GM21786 (cell line): ENCODE measurements around the gene DDN.

Experiments
- ATAC-seq: cut with Tn5 transposase; IDR thresholded peaks from one replicate; pipeline ENCODE4 v1.9.1; 2021; ENCODE audit not compliant: unreplicated experiment

DDN gene

DNA sequence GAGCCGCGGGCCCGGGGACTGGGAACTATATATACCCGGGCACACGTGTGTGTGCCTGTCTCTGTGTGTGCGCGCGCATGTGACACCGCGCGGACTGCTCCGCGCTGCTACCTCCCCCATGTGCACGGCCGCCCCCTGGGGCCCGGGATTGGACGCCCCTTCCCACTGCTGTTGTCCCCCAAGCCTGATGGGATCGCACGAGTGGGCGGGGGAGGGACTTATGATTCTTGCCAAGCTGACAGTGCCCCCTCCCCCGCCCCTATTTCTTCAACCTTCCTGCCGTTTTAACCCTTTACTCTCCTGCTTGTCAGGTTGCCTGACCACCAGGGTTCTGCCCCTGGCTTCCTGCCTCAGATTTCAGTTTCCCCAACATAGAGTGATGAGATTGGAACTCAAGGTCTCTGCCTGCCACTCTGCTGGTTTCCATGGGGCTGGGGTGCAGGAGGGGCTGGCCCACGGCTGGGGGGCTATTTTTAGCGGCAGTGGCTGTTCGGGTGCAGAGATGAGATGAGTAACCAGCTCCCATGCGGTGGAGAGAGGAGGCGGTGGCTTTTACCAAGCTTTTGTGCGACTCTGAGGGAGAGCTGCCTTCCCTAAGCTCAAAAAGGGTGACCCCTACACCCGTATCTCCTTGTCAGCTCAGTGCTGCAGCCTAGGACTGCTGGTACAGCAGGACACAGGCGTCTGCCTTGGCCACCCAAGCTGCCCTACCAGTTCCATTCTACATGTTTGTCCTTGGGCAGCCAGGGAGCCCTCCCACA is at the start of gene DDN:
Gene DDN, minus strand, starts transcription at position 5 of the 761 bp plus-strand sequence. CDS start 88 bp downstream, outside the sequence.
- ATAC-seq: no peak

DNA sequence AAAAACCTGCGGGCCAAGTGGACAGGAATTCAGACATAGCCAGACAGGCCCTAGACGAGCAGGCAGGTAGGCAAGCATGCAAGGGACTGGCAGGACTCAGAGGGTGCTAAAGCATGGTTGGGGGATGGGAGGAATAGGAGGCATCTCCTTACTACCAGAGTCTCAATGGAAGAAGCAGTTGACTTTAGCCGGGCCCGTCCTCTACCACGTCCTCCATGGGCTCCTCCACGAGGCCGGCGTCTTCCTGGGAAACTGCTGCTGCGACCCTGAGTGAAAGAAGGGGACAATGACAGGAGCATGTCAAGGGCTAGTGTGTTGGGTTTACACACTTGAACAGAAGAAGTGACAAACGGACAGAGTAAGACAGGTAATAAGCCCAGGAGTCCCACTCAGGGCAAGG is 49.8 kb upstream of the DDN start:
- ATAC-seq: no peak

DNA sequence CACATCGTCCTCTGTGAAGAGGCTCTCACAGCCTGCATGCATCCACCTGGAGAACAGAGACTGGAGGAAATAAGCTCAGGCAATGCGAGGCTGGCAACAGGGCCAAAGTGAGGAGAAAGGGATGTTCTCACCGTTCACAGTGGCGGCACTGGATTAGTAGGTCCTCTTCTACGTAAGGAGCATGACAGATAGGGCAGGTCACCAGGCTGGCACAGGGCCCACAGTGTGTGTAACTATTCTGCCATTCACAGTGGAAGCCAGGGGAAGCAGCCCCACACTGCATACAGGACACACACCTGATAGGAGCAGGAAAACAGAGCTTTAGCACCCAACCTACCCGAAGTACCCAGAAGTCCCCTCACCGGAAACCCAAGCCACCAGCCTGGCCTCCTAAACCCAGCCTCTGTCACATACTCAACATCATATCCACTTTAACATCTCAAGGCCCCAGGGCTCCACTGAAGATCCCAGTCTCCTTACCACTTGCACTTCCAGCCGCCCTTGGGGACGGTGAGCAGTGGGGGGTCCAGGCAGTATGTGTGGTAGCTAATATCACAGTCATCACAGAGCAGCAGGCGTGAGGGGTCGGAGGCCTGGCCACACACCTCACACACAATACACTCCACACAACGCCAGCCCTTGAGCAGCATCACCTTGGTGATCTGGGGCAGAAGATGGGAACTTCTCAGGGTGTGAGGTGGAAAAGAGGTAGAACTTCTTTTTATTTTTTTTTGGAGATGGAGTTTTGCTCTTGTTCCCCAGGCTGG is 47.1 kb upstream of the DDN start:
- no peak for ATAC-seq

DNA sequence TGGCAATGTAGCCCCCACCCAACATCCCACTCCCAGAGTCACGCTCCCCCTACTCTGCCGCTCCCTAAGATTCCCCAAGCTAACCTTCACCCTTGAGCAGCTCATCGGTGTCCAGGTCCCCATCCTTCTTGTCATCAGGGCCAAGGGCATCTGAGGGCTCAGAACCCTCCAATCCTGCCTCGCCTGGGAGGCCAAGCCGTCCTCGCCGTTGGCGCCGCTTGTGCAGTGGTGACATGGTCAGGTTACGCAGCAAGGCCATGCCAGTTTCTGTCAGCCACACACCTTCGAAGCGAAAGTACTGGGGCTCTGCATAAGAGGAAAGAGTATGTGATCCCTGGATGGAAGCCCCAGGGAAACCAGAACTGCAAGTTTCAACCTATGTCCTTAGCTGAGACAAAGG is 45.5 kb upstream of the DDN start:
- ATAC-seq: no peak

- no peak for ATAC-seq
Observed at GRCh38 chr12:49043856-49044258, 44.7 kb upstream of the DDN start.

DNA sequence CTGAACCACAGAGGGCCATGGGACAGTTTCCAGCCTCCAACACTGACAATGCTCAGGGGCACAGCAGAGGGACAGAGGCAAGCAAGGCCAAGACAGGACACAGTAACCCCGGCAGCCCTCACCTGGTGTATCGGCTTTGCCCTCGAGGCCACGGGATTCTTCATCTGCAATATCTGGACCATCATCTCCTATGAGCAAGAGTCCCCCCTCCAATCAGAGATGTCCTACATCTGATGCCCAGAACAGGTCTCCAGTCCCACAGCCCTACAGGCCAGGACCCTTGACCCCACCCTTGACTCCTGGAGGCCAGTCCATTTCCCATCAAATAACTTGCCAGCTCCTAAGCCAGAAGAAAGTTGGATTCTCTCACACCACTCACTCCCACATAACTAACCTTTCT is 44.1 kb upstream of the DDN start:
- no peak for ATAC-seq

DNA sequence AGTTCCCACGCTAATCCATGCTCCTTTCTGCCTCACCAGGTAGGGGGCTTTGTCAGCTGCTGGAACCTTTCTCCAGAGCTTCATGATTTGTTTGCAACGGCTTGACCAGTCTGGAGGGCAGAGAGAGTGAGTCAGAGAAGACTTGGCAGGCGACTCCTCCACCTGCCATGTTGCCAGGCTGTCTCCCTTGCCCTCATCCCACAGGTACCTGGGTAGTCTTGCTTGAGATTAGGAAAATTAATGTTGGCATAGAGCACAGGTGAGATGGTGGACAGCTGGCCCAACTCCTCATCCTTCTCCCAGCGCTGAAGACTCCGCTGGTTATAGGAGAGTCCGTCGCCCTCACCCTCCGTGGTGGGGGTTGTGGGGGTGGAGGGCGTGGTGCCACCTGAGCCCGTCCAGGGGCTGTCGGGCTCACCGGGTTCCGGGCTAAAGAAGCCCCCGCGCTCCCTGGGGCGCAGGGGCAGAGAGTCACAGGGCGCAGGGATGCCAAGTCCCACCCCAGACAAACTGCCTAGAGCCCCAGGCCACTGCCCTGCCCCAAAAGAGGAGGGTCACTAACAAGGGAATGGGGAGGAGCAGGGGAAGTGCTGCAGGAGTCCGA is 42.8 kb upstream of the DDN start:
- ATAC-seq: no peak

DNA sequence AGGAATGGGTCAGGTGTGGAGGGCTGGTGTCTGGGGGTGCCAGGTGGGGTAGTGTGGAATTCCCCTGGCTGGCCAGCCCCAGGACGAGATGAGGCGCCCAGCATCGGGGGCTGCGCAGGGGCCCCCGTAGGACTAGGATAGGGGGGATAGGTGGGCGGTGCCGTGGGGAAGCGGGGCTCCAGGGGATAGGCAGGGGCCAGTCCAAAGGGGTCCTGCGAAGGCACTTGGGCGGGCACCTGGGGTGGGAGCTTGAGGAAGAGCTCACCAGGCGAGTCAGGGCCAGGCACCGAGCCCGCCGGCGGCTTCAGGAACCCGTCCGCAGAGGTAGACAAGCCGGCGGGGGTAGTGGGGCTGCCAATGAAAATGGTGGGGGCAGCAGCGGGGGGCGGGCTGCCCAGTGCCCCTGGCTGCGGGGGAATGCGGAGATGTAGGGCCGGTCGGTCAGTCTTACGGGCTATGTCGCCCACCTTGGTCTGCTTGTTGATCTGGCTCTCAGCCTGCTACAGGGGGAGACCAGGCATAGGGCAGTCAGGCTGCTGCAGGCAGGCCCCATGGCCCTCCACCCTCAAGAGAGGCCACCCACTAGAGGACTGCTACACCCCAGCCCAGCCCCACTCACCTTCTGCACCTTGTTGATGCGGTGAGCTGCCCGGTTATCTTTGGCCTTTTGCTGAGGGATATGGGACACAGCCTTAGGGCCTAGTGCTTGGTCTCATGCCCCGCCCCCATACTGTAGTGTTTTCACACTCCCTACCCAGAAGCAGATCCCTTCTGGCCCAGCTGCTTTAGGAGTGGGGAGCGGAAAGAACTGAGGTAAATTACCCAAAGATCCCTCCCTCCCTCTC is 42.1 kb upstream of the DDN start:
- no peak for ATAC-seq

DNA sequence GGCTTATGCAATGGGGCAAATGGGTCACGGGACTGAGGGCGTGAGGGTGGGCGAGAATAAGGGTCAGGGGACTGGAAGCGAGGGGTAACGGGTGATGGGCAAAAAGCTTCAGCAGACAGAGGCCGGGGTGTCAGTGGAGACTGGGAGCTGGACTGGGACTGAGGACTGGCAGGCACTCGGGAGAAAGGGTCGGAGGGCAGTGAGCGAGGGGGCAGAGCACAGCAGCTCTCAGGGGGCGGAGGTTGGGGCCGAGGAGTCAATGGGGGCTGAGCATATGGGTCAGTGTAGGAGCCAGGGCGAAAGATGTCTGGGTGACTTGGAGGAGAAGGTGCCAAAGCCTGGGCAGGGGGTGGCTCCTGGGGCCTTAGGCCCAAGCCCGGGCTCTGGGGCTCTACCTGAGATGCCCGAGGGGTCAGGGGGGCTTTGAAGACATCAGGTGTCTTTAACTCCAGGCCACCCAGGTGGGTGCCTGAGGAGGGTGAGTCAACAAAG is 41.2 kb upstream of the DDN start:
- no peak for ATAC-seq

DNA sequence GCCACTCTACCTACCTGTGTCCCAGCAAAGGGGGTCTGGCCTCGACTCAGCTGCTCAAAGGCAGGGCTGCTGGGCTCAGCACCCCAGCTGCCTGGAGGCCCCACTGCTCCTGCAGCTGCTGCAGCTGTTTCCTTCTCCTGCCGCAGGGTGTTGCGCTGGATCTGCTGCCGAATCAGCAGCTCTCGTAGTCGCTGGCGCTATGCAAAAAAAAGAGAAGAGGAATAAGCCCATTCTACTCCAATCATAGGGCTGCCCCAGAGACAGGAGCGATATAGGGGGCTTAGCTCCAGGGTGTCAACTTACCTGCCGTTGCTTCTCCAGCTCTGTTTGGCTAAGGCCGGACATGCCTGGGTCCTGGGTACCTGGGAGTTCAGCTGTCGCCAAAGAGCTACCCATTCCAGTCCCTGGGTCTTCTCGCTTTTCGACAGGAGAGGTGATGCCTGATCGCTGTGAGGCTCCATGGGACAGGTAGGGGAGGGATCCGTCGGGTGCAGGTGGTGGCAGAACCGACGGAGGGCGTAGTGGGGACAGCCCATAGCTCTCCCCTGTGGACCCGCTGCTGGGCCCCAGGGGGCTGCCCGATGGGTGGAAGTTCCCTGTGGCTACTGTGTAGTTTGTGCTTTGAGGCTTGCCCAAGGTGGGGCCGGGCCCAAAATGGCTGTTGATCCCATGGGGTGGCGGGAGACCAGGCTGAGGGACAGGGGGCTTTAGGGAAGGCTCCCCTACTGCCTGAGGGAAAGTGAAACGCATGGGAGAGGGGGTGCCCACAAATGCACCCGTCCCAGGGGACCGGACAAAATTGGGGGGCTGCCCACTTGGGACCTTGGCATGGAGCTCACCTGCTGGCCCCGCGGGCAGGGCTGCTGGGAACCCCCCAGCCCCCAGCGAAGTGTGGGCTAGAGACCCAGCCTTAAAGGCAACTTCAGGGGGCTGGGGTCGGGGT is 40.5 kb upstream of the DDN start:
- ATAC-seq: no peak

DNA sequence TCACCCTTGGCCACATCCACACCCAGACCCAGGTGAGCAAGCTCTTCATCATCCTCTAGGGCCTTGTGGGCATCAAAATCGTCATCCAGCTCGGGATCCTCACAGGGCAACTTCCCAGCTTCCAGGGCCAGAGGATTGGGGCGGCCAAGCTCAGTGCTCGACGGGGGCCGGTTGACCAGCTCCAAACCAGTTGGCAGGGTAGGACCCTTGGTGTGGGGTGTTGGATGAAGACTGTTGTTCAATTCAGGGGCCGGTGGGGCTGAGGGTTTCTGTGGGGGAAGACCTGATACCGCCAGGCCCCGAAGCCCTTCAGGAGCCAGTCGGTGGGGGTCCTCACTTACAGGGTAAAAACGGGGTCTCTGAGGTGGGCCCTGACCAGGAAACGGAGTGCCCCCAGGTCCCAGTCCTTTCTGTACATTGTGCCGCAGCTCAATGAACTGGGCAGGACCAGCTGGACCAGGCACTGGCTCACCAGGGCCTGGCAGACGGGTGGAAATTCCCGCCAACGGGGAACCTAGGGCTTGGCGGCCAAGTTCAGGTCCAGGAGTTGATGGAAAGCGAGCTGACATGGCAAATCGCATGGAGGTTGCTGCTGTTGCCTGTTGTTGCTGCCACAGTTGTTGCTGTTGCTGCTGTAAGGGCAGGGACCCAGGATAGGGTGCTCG is 39.2 kb upstream of the DDN start:
- ATAC-seq: no peak

DNA sequence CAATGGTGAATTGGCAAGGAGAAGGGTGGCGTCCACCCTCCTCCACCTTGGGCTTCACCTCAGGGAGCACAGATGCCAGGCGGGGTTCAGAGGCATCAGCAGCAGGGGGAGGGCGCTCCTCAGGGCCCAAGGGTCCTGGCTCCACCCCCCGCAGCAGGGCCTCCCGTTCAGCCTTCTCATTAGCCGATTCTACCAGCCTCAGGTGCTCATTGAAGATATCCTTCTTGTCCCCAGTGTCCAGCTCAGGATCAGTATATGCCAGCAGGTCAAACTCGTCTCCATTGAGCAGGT is 38.7 kb upstream of the DDN start:
- ATAC-seq: no peak

- ATAC-seq: no peak
Observed at GRCh38 chr12:49037111-49037946, 38.2 kb upstream of the DDN start.

DNA sequence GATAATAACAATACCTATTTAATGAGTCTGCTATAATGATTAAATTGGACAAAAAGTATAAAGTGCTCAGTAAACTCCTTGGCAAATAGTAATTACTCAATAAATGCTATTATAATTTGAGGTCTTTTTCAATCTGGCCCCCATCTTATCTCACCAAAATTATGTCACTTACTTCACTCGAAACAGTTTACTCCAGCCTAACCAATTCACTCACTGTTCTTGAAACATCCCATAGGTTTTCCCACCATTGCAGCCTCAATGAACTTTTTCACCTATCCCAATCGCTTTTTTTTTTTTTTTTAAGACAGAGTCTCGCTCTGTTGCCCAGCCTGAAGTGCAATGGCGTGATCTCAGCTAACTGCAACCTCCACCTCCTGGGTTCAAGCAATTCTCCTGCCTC is 36.9 kb upstream of the DDN start:
- ATAC-seq: no peak

GRCh38 chr12:49034286-49034622 is 35.1 kb upstream of the DDN start:
- ATAC-seq: no peak

DNA sequence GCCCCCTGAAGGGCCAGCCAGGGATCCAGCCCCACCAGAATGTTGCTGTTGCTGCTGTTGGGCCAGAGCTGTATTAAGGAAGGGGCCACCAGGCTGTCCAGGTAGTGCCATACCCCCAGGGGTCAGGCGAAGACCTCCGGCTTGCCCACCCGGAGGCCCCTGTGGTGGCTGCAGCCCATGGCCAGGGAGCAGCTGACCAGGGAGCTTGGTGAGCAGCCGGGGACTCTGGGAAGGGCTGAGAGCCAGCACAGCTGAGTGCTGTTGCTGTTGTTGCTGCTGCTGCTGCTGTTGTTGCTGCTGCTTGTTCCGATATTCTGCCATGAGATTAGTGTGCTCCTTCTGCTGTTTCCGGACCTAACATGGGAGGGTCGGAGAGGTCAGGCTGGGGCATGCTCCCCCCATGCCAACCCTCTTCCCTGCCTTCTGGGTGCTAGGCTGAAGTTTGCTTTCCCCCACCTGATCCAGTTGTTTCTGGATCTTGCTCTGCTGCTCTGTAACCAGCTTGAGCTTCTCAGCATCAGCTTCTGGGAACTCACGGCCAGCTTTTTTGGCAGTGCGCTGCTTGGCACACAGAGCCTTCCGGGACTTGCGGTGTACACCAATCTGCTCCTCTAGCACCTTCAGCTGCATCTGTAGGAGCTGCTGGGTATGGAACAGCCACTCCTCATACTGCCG is 34.6 kb upstream of the DDN start:
- no peak for ATAC-seq

- ATAC-seq: no peak
Observed at GRCh38 chr12:49032679-49033447, 33.7 kb upstream of the DDN start.

DNA sequence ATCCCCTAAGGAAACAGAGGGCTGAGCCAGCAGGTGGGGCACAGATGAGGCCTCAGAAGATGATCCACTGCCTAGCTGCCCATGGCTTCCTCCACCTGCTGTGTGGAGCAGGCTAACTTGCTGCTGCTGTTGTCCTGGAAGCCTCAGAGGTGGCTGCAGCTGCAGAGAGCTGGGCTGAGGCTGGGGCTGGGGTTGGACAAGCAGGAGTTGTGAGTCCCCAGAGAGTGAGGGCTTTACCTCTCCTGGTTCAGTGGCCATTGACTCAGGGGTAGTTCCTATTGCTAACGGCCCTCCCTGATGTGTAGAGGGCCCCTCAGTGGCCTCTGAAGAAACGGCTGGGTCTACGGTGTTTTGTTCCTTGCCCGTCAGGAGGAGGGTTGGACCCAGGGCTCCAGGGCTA is 33.1 kb upstream of the DDN start:
- no peak for ATAC-seq
